Heart right ventricle (tissue), 16 donors: ENCODE results near the gene DTNBP1. TPM values are rescaled to one million over a fixed set of nuclear protein-coding genes. Genes with fewer than 3 reads are reported as not detected.

Source experiments
- ATAC-seq, 8 donors: fragments of 200-7000 bp; cut with Tn5 transposase; one replicate each; pipeline ENCODE4 v1.9.1; 2020; ENCODE audit warnings: mild to moderate bottlenecking in 8 of 8, moderate library complexity in 8 of 8, moderate number of reproducible peaks in 1 of 8
- DNase-seq, 2 donors: peaks; one replicate each; pipeline ENCODE4 v3.0.0-alpha.2; 2020
- H3K27ac ChIP-seq, 10 donors: fragments of 200-600 bp; sonication (generic) in 2 of 10; one replicate each; pipeline versions ENCODE4 v1.5.0 to v1.8.0; 2020 to 2022; ENCODE audit warnings: mild to moderate bottlenecking in 3 of 10
- H3K27me3 ChIP-seq, 7 donors: fragments of 200-600 bp; one replicate each; pipeline ENCODE4 v1.8.0; 2021 to 2022; ENCODE audit warnings: mild to moderate bottlenecking in 2 of 7
- H3K36me3 ChIP-seq, 9 donors: fragments of 200-600 bp; sonication (generic) in 1 of 9; one replicate each; pipeline versions ENCODE4 v1.5.0 to v1.8.0; 2020 to 2022; ENCODE audit warnings: mild to moderate bottlenecking in 2 of 9
- H3K4me1 ChIP-seq, 9 donors: fragments of 200-600 bp; sonication (generic) in 1 of 9; one replicate each; pipeline versions ENCODE4 v1.5.0 to v1.8.0; 2020 to 2022; ENCODE audit warnings: mild to moderate bottlenecking in 4 of 9
- H3K4me3 ChIP-seq, 10 donors: fragments of 200-600 bp; sonication (generic) in 2 of 10; one replicate each; pipeline versions ENCODE4 v1.5.0 to v1.8.0; 2020 to 2022; ENCODE audit warnings: mild to moderate bottlenecking in 7 of 10, moderate library complexity in 2 of 10
- H3K9me3 ChIP-seq, 11 donors: fragments of 200-600 bp in 10 of 11; sonication (generic) in 2 of 11; one replicate each; pipeline versions ENCODE4 v1.5.0 to v1.8.0; 2013 to 2022; ENCODE audit warnings: mild to moderate bottlenecking in 2 of 11, control low read depth in 1 of 11, moderate library complexity in 1 of 11
- WGBS, 2 donors: extraction: QIAGEN DNeasy Blood & Tissue Kit; methylation state at CpG; one replicate each; pipeline ENCODE4 v1.1.7; 2013; ENCODE audit warnings: inconsistent platforms in 1 of 2; 5-methylcytosine and 5-hydroxymethylcytosine counted together
- intact Hi-C, 10 donors: fragments of 100-400 bp; cut with DNase I; formaldehyde crosslinking; loops; one replicate each; pipeline versions ENCODE4 v1.11.1 to v1.14.2; 2022
- polyA plus RNA-seq, 2 donors: library from polyadenylated mRNA; stranded (reverse); fragments of 200-250 nt; gene quantifications; one replicate each; pipeline ENCODE4 v1.2.3, GENCODE V29; 2013
- total RNA-seq, 10 donors: library from RNA; stranded (reverse); fragmentation: NEBNext Ultra II Directional in 3 of 10; extraction: Animal tissue kit (Norgen Biotek cat#: 25700) in 3 of 10; gene quantifications; one replicate each; pipeline versions ENCODE4 v1.2.1 to v1.2.4, GENCODE V29; 2021 to 2023
- TF ChIP-seq, protein P1 (sequence below), 9 donors: fragments of 200-600 bp; sonication (generic) in 2 of 9; IDR thresholded peaks; one replicate each; pipeline versions ENCODE4 v1.5.0 to v1.8.0; 2021 to 2022; ENCODE audit warnings: antibody characterized with exemption in 9 of 9, mild to moderate bottlenecking in 5 of 9, moderate library complexity in 1 of 9
- donor health status: Arrhythmogenic right ventricular cardiomyopathy.
- donor health status: ischemic (EF 13 %, LVEDD 7.1; RV severe dilation, severe dysfunction).
- donor health status: healthy with polysubstance abuse.
- donor health status: DM: no; HTN: yes; CAD: no.
- donor health status: DM: no; HTN: no; CAD: no.
- donor health status: ischemic (EF 25% LVEDD 6.9; RV normal size, moderate dysfunction).
- donor health status: ischemic (EF 25% LVEDD 5.7; RV mildly dilated, moderate dysfunction).
- donor health status: healthy.
- donor health status: DM: yes; HTN: yes; CAD: no.
- donor health status: Ischemic cardiomyopathy.
- donor health status: ischemic (EF 35%, LVEDD 5.7; RV mildly dilated, moderate dysfunction).
- donor health status: nonischemic (EF 11% LVEDD 7.7; RV severe dilation, severe dysfunction).
- donor health status: DM: yes; HTN: yes; CAD: no.
- donor health status: PGD.
- donor health status: ischemic (EF 29% LVEDD 5.4; RV normal size, mild dysfunction).
- donor health status: nonischemic (EF 23%, LVEDD 6.1; RV moderate dilation, normal function).

The DTNBP1 gene
- total and polyA plus RNA-seq, 12 donors: 5.0 to 27.5 (median 18.4) TPM

DNA sequence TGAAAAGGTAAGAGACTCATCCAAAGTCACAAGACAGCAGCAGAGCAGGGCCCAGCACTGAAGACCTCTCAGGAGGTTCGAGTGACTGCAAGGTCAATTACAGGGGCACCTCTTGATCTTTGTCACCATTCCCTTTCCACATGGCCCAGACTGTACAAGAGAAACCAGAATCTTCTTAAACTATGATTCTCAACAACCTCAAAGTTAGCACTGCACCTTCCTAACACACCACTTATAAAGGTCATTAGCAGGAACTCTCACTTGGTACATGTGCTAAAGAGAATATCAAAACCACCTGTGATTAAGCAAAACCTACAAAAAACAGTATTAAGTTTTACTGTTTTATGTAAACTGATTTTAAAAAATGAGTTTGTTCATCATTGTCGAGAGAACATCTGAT, 70.2 kb downstream of the DTNBP1 start:
- intact Hi-C loops: no loop called here
- no peaks in the 10 kb centered on the region for H3K36me3 ChIP-seq
- ATAC-seq (no peak), DNase-seq (no peak)
- H3K27ac ChIP-seq: no peak overlapping the region
- no peak overlapping the region for H3K4me3 ChIP-seq
- WGBS, 2 donors: 68 to 77% methylated on average over 2 of the region's 2 CpGs
- H3K27me3 ChIP-seq: no peaks in the 10 kb centered on the region
- TF ChIP-seq, protein P1, sequence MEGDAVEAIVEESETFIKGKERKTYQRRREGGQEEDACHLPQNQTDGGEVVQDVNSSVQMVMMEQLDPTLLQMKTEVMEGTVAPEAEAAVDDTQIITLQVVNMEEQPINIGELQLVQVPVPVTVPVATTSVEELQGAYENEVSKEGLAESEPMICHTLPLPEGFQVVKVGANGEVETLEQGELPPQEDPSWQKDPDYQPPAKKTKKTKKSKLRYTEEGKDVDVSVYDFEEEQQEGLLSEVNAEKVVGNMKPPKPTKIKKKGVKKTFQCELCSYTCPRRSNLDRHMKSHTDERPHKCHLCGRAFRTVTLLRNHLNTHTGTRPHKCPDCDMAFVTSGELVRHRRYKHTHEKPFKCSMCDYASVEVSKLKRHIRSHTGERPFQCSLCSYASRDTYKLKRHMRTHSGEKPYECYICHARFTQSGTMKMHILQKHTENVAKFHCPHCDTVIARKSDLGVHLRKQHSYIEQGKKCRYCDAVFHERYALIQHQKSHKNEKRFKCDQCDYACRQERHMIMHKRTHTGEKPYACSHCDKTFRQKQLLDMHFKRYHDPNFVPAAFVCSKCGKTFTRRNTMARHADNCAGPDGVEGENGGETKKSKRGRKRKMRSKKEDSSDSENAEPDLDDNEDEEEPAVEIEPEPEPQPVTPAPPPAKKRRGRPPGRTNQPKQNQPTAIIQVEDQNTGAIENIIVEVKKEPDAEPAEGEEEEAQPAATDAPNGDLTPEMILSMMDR (IDR thresholded peaks at IDR 0.05): no peak
- H3K9me3 ChIP-seq: no peaks in the 10 kb centered on the region
- H3K4me1 ChIP-seq: peaks cover 10 to 47% (median 37%) of the 10 kb centered on the region in 9 donors

DNA sequence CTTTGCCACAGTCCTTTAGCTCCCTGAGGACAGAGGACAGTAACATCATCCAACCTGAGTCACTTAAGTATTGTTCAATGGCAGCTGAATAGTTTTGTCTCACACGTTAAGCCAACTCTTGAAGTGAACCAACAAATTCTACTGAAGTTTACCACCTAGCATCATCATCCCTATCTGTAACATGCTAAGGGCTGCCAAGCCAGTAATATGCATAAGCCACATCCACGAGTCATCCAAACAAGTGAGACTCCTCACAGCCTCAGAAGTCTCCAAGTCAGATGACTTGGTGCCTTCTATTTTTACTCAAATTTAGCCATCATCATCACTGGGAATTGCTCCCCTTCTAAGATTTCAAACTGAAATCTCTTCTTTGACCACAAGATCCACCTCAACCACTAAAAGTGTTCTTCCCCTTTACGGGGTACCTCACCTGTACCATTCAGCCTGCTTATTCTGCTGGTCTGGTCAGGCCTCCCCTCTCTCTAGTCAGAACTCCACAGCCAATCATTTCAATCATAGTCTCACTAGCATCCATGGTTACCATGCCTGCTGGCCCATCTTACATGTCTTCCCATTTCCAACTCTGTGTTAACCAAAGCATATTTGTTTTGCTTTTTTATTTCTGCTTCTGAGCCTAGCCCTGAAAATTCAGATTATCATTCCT, 73.7 kb downstream of the DTNBP1 start:
- no peak for DNase-seq
- intact Hi-C loops: no loop called here
- TF ChIP-seq, protein P1 (IDR thresholded peaks at IDR 0.05): no peak
- Histone ChIP-seq H3K4me1 (peaks cover 0 to 21% (median 15%) of the 10 kb centered on the region in 9 donors), H3K27ac (no peak overlapping the region), H3K4me3 (no peak overlapping the region), H3K27me3 (no peaks in the 10 kb centered on the region), H3K9me3 (no peaks in the 10 kb centered on the region), H3K36me3 (no peaks in the 10 kb centered on the region)
- no peak for ATAC-seq
- WGBS, 2 donors: 80 to 89% methylated on average over 3 of the region's 3 CpGs

DNA sequence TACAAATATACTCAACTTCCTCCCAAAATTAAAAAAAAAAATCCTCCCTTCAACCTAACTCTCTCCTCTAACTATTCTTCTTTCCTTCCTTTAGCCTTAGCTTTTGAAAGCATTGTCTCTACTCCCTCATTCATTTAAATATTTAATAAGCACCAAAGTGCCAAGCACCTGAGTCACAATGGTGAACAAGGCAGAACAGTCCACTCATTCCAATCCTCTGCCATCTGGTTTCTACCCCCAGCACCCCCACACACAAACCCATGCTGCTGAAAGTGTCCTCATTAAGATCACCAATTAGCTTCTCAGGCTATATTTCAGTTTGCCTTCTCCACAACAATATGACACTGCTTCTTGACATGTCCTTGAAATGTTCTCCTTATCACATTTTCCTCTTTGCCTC, 76.3 kb downstream of the DTNBP1 start:
- intact Hi-C loops: no loop called here
- H3K4me3 ChIP-seq: no peak overlapping the region
- H3K36me3 ChIP-seq: no peaks in the 10 kb centered on the region
- H3K27ac ChIP-seq: no peak overlapping the region
- DNase-seq: no peak
- H3K4me1 ChIP-seq: peaks cover 0 to 7% (median 0%) of the 10 kb centered on the region in 9 donors
- TF ChIP-seq, protein P1 (IDR thresholded peaks at IDR 0.05): no peak
- ATAC-seq: no peak
- H3K27me3 ChIP-seq: no peaks in the 10 kb centered on the region
- H3K9me3 ChIP-seq: no peaks in the 10 kb centered on the region

DNA sequence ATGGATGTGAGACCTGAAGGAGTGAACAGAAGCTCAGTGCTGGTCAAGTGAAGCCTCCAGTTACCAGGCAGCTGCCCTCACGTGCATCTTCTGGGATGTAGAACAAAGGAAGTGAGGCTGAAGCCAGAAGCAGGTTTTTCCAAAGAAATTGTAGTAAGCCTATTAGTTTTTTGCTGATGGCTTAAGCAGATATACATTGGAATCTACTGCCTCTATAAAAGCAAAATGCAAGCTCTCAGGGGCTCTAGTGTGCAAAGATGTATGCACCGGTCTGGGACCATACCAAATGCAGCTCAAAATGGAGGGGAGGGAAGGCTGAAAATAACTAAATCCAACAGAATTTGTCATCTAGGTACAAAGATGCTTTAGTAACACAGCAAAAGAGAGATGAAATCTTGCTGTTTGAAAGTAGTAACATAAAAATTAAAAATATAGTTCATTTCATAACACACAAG, 77.0 kb downstream of the DTNBP1 start:
- 79 to 84% methylated on average over 2 of the region's 2 CpGs for WGBS, 2 donors
- DNase-seq (no peak), ATAC-seq (no peak)
- no peak overlapping the region for H3K4me3 ChIP-seq
- no peaks in the 10 kb centered on the region for H3K27me3 ChIP-seq
- peaks cover 0 to 9% (median 0%) of the 10 kb centered on the region in 9 donors for H3K4me1 ChIP-seq
- H3K27ac ChIP-seq: no peak overlapping the region
- TF ChIP-seq, protein P1 (IDR thresholded peaks at IDR 0.05): no peak
- H3K36me3 ChIP-seq: no peaks in the 10 kb centered on the region
- intact Hi-C loops: no loop called here
- no peaks in the 10 kb centered on the region for H3K9me3 ChIP-seq
